GM21528 (cell line): ENCODE data around the gene TEKT1.
"Not testable (repeated sequence)": the region's sequence is repeated elsewhere in the genome, so short reads cannot be mapped to it uniquely, and the experiment has no call there.

Experiments used
- ATAC-seq: cut with Tn5 transposase; IDR thresholded peaks from one replicate; pipeline ENCODE4 v1.9.1; 2021; ENCODE audit warnings: mild to moderate bottlenecking, moderate library complexity; ENCODE audit not compliant: unreplicated experiment, low FRiP score

Gene TEKT1

GRCh38 chr17:6818938-6819337 is 12.6 kb downstream of the TEKT1 start:
- ATAC-seq: no peak

- ATAC-seq: not testable (repeated sequence)
Observed at GRCh38 chr17:6816368-6816767, 15.2 kb downstream of the TEKT1 start.

GRCh38 chr17:6815775-6816174 is 15.8 kb downstream of the TEKT1 start:
- ATAC-seq: no peak

GRCh38 chr17:6812295-6812694 is 19.2 kb downstream of the TEKT1 start:
- no peak for ATAC-seq

GRCh38 chr17:6811510-6811909 is 20.0 kb downstream of the TEKT1 start:
- no peak for ATAC-seq

- no peak for ATAC-seq
Observed at GRCh38 chr17:6800422-6801027, 31.0 kb downstream of the TEKT1 start.

- ATAC-seq: no peak
Observed at GRCh38 chr17:6799738-6800137, 31.8 kb downstream of the TEKT1 start.

GRCh38 chr17:6797718-6798351 is 33.7 kb downstream of the TEKT1 start:
- ATAC-seq: no peak

- no peak for ATAC-seq
Observed at GRCh38 chr17:6796887-6797490, 34.5 kb downstream of the TEKT1 start.

GRCh38 chr17:6796017-6796886 is 35.3 kb downstream of the TEKT1 start:
- no peak for ATAC-seq

GRCh38 chr17:6793748-6794493 is 37.6 kb downstream of the TEKT1 start:
- ATAC-seq: no peak

GRCh38 chr17:6789146-6789545 is 42.4 kb downstream of the TEKT1 start:
- ATAC-seq: no peak

- ATAC-seq: no peak
Observed at GRCh38 chr17:6787081-6787693, 44.3 kb downstream of the TEKT1 start.

- no peak for ATAC-seq
Observed at GRCh38 chr17:6786618-6787017, 44.9 kb downstream of the TEKT1 start.

- no peak for ATAC-seq
Observed at GRCh38 chr17:6782244-6782643, 49.3 kb downstream of the TEKT1 start.

GRCh38 chr17:6780886-6781285 is 50.6 kb downstream of the TEKT1 start:
- no peak for ATAC-seq

- no peak for ATAC-seq
Observed at GRCh38 chr17:6780001-6780400, 51.5 kb downstream of the TEKT1 start.

GRCh38 chr17:6779411-6779810 is 52.1 kb downstream of the TEKT1 start:
- no peak for ATAC-seq

GRCh38 chr17:6775871-6776405 is 55.6 kb downstream of the TEKT1 start, which contains the start of gene FBXO39:
FBXO39 (plus strand) TSS chr17:6776215; CDS start chr17:6779869, 3,654 bp downstream.
- ATAC-seq: no peak

- ATAC-seq: not testable (repeated sequence)
Observed at GRCh38 chr17:6774906-6775305, 56.6 kb downstream of the TEKT1 start.
